GM19395 (cell line): ENCODE results near the gene TEX48.

ENCODE experiments used
- ATAC-seq: cut with Tn5 transposase; IDR thresholded peaks from one replicate; pipeline ENCODE4 v1.9.1; 2021; ENCODE audit warnings: mild to moderate bottlenecking, moderate library complexity; ENCODE audit not compliant: unreplicated experiment

TEX48 gene

GRCh38 chr9:114669961-114670360, 12.0 kb downstream of the TEX48 start:
- no peak for ATAC-seq

DNA sequence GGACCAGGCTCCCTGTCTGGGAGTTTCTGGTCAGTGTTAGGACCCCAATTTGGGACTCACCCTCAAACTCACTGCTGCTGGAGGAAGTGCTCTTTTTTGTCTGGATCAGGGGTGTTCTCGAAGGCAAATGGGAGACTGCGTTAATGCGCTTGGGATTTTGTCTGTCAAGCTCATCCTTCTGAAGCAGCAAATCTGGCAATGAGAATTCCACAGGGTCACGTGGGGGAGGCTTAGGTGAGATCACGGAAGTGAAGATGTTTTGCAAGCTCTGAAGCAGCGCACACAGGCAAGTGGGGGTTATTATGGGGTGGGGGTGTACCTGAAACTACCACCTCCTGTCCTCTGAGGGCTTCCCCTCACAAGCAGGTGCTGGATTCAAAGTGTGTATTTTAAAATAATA, 13.8 kb downstream of the TEX48 start:
- ATAC-seq, result no peak

GRCh38 chr9:114666851-114667250, 15.1 kb downstream of the TEX48 start:
- ATAC-seq, result no peak

- no peak for ATAC-seq
Measured at GRCh38 chr9:114666401-114666800, 15.6 kb downstream of the TEX48 start.

- no peak for ATAC-seq
Measured at GRCh38 chr9:114664181-114664580, 17.8 kb downstream of the TEX48 start.

DNA sequence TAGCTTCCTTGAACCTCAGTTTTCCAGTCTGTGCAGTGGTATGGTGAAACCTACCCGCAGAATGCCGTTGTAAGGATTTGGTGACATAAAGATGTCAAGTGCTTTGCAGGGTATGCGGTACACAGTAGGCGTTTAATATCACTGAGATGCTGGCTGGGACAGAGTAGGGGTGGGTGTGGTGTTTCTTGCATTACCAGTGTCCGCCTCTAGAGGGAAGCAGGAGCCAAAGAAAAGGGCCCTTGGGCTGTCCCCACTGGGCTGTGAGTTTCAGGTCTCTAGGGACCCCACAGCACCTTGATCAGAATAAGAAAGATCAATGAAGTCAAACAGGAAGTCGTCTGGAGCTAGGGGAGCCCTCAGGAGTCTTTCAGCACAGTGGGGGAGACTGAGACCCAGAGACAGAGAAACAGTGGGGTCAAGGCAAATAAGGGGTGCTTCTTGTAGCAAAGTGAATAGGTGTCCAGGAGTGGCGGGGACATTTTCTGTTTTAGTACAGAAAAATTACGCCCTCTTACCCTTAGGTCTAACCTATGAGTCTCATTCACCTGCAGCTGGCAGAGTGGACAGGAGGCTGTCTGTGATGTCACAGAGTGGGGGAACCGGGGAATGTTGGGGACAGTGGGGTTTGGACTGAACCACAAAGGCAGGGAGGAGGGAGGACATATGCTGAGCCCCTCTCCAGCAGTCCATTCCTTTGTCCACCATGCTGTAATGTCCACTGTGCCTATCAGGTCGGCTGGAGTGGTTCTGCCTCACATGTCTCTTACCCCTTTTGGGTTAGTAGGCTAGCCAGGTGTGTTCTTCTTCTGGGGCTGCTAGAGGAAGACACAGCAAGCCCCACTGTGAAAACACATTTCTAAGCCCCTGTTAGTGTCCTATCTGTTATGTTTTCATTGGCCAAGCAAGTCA, 19.7 kb downstream of the TEX48 start:
- ATAC-seq, result no peak

DNA sequence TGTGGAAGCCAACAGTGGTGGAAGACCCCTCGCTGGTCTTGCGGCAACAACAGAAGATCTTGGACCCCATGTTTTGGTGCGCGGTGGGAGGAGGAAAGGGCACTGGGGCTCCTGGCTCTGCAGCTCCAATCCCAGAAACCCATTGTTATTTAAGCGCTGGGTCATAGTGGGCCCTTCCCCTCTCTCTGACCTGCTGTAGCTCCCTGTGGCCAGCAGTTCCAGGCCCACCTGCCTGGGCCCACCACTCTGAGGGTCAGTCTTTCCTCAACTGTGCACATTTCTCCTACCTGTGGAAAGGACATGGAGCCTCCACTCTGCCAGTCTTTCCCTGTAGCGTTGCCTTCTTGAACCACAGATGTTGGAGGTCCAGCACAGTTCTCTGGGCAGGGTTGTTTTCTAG, 24.3 kb downstream of the TEX48 start, which contains the start of gene TEX53:
TEX53 (minus strand) TSS at position 101 of the 400 bp plus-strand sequence; CDS start at position 70, 31 bp downstream.
- no peak for ATAC-seq

DNA sequence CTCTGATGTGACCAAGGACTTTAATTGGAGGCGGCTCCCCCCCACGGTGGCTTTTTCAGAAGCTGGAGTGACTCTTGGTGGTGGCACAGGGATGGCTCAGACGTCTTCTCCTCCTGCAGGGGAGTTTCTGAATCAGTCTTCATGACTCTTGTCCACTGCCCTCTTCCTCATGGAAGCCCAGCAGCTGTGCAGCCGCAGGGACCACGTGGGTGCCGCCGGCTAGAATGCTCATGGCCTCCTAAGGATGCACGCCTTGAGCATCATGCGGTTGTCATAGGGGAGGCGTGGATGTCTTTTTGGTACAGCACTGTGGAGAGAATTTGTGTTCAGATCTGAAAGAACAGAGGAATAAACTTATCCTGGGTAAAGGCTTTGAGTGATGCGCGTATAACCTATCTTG, 25.7 kb downstream of the TEX48 start:
- ATAC-seq, result no peak

GRCh38 chr9:114655689-114656088, 26.3 kb downstream of the TEX48 start:
- ATAC-seq, result no peak

DNA sequence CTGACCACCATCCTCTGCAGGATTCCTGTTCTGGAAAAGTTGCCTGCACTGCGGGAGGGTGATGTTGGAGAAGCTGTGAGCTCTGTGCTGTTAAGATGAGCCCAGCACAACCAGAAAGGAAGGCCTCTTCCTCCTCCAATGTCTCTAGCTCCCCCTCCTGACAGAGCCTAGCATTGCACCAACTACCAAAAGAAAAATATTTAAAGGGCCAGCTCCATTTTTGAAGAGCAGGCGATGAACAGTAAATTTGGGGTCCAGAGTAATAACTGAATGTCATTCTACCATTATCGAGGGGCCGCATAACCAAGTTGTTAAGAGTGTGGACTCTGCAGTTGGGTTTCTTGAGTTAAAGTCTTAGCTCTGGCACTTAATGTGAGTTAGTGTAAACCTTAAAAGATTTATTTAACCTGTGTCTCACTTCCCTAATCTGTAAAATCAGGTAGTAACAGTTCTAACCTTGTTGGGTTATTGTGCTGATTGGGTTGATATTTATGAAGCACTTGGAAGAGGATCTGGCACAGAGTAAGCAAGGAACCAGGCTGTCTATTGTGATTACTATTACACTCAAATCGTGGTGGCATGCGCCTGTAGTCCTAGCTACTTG, 28.3 kb downstream of the TEX48 start:
- peak; percentile 82 for ATAC-seq

DNA sequence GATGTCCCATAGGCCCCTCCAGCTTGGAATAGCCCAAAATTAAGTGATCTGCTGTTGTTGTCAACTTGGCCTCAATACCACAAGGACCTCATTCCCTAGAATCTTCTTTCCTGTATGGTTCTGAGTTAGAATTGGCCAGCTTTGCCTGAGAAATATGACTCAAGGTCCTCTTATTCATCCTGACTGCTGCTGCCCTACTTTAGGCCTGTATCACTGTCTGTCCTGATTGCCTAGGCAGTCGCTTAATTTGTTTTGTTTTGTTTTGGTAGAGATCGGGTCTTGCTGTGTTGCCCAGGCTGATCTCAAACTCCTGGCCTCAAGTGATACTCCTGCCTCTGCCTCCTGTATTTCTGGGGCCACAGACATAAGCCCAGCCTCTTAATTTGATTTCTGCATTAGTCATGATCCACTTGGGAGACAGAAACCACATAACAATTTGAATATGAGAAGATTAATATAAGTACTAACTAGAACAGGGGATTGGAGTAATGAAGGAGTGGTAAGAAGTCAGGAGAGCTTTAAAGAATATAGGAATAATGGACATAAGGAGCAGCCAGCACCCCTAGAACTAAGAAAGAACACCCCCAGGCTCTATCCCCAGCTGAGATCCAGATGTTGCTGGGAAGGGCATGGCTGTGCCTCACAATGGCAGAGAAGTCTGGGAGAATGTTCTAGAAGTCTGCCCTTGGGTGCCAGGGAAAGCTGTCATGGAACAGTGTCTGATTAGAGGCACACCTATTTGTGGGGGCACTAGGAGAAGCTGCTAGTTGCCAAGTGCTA, 29.0 kb downstream of the TEX48 start:
- peak; percentile 19 for ATAC-seq

- ATAC-seq, result no peak
Measured at GRCh38 chr9:114643896-114644295, 38.1 kb downstream of the TEX48 start.

DNA sequence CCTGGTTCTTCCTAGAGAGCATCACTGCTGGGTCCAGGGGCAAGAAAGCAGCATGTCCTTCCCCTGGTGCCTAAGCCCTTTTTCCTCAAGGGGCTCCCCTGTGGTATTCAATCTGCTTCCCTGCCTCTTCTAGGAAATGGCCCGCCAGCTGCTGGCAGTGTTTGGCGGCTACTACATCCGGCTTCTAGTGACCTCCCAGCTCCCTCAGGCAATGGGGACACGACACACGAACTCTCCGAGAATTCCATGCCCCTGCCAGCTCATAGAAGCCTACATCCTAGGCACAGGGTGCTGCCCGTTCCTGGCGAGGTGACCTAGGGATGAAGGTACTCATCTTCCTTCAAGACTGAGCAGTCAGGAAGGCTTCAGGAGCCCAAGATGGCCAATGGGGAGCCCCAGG, 39.0 kb downstream of the TEX48 start:
- no peak for ATAC-seq

- ATAC-seq, result no peak
Measured at GRCh38 chr9:114641967-114642366, 40.0 kb downstream of the TEX48 start.

DNA sequence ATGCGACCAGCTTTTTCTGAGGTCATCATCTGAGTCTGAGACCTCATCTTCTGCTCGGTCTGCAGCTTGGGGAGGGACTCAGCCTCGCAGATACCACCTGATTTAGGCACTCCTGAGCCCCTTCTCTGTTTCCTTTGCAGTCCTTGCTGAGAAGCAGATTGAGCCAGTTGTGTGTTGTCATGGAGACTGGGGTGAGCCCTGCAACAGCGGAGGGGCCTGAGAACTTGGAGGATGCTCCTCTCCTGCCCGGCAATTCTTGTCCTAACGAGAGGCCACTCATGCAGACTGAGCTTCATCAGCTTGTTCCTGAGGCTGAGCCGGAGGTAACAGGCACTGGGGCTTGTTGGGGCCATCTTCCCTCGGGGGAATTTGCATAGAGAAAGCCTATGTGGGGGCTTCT, 43.6 kb downstream of the TEX48 start:
- ATAC-seq, result no peak

DNA sequence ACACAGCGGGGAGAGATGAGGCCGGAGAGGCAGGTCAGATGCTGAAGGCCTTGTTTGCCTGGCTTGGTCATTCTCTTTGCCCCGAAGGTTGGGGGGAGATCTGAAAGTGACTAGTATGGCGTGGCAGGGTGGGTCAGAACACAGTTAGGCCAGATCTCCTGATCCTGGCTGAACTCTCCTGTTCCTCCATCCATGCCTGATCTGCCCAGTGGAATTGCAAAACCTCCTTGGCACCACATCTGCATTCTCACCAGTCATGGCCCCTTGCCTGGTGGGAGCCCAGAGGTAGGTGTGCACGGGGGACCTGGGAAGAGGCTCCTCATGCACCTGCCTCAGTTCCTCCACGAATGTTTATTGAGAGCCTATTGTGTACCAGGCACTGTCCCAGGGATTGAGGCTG, 47.6 kb downstream of the TEX48 start:
- ATAC-seq, result no peak

DNA sequence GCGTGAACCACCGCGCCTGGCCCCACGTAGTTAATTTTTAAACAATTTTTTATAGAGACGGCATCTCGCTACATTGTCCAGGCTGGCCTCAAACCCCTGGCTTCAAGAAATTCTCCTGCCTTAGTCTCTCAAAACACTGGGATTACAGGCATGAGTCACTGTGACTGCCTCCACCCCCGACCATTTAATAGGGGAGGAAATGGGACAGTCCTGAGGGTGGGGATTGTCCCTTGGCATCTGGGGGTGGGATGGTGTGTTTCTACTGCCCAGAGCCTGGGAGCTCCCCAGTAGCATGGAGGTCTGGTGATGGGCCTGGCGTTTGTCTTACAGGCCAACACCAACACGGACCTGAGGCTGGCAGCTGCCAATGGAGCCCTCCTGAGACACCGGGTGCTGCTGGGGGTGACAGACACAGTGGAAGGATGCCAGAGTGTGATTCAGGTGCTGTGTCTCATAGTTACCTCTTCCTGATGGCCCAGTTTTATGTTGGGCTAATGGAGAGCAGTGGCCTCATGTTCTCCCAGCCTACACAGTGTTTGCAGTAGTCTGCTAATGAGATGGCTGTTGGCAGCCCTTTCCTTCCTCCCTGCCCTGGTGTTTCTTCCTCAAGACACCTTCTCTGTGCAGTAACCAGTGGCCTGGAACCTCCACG, 48.4 kb downstream of the TEX48 start:
- ATAC-seq, result no peak

- no peak for ATAC-seq
Measured at GRCh38 chr9:114631166-114631565, 50.8 kb downstream of the TEX48 start.

- no peak for ATAC-seq
Measured at GRCh38 chr9:114629563-114630090, 52.4 kb downstream of the TEX48 start.

- ATAC-seq, result no peak
Measured at GRCh38 chr9:114627553-114627952, 54.4 kb downstream of the TEX48 start.
